ENCODE data around the gene RWDD4.
"Not testable (repeated sequence)": the region's sequence is repeated elsewhere in the genome, so short reads cannot be mapped to it uniquely, and the experiment has no call there.

The RWDD4 gene

GRCh38 chr4:183635321-183635720, 23.7 kb downstream of the RWDD4 start:
- no peak for DNase-seq

DNA sequence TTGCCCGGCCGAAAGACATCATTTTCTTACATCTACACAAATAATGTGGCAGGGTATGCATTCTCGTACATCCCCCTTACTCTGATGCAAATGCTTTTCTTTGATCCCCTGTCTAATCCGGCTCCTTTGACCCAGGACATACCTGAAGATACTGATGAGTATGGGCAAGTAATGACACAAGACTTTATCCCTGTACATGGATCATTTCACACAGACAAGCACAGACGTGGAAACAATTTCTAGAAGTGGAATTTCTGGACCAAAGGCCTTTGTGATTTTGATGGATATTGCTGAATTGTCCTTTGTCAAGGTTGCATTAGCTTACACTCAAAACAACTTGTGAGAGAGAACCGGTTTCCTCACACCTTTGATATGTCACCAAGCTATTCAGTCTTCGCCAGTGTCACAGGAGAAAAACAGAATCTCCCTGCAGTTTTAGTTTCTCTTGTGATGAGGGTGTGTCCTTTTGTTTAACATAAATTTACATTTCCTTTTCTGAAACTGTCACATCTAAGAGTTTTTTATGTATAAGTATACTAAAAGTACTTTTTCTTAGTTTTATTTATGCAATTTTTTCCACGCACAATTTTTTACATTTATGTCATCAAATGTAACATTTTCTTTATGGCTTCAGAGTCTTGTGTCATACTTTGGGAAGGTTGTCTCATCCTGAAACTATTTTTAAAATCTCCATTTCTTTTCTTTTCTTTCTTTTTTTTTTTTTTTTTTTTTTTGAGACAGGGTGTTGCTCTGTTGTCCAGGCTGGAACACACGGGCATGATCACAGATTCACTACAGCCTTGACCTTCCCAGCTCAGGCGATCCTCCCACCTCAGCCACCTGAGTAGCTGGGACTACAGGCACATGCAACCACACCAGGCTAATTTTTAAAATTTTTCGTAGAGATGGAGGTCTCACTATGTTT, 25.2 kb downstream of the RWDD4 start:
- DNase-seq = no peak

GRCh38 chr4:183632689-183633088, 26.3 kb downstream of the RWDD4 start:
- no peak for DNase-seq

DNA sequence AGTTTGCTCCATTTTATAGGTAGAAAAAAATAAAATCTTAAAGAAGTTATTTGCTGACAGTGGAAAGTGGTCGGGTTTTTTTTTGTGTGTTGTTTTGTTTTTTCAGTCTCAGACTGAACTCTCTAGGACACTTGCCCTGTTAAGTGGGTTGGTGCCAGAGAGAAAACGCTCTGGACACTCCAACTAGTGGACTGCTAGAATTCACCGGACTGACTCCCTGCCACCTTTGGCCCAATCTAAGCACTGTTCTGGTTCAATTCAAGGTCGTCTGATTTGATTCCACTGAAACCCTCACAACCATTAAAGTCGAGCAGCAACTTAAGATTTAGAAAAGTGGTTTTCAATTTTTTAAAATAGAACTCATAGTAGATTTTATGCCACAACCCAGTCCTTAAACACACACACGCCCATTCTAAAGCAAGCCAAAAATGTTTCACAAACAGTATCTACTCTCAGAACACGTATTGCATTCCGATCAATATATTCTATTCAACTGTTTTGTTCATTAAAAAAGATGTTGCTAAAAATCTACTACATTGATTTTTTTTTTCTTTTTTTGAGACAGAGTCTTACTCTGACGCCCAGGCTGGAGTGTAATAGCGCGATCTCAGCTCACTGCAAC, 27.3 kb downstream of the RWDD4 start:
- DNase-seq = no peak

DNA sequence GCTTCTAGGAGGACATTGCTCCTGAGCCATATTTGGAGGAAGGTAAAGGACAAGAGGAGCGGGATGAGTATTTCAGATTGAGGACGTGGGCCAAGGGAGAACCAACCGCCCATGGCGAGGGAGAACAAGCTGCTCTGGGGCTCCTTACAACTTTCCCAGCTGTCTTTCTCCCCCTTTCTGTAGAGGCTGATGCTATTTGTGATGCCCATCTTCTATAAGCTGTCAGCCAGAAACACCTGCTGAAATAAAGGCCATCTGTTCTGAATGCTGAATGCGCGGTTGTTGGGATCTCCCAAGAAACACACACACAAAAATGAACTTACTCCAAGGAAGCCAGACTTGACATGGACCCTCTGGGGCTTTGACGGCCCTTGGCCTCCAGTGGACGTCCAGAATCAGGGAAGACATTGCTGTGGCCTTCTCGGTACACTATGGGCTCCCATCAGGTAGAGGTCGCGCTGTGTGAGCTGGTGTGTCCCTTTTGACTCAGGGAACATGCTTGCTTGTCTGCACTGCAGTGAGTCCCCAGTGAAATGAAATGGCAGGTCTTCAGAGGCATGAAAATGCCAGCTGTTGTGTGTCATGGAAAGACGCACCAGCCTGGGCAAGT, 30.9 kb downstream of the RWDD4 start:
- no peak for DNase-seq

GRCh38 chr4:183627286-183627685, 31.7 kb downstream of the RWDD4 start:
- not testable (repeated sequence) for DNase-seq

DNA sequence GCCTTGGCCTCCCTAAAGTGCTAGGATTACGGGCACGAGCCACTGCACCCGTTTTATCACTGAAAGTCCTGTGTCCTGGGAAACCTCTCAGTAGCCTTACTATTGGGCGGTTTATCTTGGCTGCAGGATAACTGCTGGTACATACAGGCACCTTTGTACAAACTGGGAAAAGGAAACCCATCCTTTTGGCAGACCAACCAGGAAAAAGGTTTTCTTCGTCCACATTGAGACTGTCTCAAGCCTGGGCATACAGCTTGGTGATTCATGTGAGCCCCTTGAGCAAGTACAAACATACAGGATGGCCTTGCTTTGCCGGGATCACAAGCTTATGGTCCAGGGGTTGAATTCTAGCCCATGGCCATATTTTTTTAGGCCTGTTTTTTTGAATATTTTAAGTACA, 32.8 kb downstream of the RWDD4 start:
- DNase-seq = no peak

- DNase-seq = no peak
Measured at GRCh38 chr4:183624548-183624947, 34.4 kb downstream of the RWDD4 start.

DNA sequence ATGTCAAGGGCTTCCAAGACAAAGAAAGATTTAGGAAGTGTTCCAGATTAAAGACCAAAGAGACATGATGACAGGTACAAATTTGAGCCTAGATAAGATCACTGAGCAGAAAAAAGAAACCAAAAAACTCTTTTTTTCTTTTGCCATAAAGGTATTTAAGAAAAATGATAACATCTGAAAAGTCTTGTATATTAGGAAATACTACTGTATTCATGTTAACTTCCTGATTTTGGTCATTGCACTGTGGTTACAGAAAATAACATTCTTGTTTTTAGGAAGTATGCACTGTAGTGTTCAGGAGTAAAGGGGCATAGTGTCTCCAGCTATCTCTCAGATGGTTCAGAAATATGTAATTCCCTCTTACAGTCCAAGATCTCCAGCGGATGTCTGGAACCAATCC, 37.1 kb downstream of the RWDD4 start:
- no peak for DNase-seq

DNA sequence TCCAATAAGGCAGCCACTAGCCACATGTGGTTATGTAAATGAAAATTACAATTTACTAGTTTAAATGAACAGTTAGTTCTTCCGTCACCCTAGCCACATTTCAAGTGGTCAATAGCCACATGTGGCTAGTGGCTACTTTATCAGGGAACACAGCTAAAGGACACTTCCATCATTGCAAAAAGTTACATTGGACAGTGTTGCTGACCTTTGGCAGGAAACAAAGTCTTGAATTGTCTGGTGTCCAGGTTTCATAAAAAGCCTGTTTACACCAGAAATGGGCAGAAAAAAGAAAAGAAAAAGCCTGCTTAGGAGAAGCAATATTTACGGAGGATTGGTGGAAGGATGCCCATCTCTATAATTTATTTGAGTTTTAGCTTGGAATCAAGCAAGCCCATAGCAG, 38.6 kb downstream of the RWDD4 start:
- DNase-seq = no peak

DNA sequence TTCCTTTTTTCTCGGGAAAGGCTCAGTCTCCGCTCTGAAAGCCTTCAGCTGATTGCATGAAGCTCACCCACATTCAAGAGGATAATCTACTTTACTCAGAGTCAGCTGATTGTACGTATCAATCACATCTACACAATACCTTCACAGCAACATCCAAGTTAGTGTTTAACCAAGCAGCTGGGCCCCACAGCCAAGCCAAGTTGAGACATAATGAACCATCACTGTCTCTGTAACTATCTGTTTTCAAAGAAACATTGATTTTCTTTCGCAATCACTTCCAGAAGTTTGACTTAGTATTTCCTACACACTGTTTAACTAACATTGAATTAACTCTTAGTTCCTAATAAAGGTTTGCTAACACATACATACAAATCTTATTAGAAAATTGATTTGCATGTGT, 40.3 kb downstream of the RWDD4 start:
- DNase-seq = no peak

- no peak for DNase-seq
Measured at GRCh38 chr4:183617075-183617474, 41.9 kb downstream of the RWDD4 start.

DNA sequence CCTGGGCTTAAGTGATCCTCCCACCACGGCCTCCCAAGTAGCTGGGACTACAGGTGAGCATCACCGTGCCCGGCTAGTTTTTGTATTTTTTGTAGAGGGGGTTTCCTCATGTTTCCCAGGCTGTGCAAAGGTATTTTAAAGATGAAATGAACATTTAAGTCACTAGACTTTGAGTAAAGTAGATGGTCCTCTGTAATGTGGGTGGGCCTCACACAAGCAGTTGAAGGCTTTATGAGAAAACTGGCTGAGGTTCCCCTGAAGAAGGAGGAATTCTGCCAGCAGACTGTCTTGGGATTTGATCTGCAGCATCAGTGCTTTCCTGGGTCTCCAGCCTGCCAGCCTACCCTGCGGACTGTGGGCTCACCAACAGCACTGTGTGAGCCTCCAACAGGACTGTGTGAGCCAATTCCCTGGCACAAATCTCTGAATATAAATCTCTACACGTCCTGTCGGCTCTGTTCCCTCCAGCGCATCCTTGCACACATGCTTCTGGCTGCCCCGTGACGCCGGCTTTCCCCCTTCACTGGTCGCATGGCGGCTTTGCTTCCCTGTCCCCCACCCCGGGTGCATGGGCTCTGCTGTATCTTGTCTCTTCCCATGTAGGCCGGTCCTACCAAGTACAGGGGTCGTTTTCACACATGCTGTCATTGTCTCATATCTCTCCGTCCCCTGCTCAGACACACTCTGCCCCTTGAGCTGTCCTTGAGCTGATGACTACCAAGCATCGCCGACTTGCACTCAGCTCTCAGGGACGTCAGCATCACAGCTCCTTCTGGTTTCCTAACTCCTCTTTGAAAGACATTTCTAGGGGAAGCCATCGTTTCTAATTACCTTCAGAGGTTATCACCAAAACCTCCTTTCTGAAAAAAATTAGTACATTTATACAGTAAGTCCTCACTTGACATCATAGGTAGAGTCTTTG, 46.4 kb downstream of the RWDD4 start:
- no peak for DNase-seq

- DNase-seq = no peak
Measured at GRCh38 chr4:183611210-183611830, 47.7 kb downstream of the RWDD4 start.

DNA sequence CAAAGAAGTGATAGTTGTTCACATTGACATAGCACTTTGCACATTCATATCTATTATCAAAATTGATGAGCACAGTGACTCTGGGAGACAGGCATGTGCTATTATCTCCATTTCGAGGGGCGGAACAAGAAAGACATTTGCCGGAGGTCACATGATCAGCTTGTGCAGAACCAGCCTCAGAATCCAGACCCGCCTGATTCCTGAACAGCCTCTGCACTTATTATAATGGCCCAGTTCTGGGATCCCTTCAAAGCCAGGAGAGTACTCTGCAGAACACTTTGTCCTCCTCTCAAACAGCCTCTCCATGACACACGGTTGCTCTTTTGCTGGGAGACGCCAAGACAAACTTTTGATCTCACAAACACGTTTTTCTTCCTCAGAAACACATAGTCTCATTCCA, 48.4 kb downstream of the RWDD4 start:
- no peak for DNase-seq

DNA sequence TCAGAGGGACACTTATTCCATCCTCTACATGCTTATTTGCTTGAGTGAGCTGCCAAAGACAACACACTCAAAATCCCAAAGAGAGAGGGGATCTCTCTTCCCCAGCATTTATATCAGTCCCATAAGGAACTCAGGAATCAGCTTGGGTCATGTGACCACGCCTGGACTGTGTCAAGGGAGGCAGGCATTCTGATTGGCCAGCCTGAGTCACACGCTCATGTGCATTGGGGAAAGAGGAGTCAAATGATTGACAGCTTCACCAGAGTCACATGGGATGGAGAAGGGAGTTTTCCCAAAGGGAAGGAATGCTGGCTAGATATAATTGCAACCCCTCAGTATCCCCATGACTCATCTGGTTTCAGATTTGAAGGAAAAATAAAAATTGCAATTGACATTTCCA, 49.0 kb downstream of the RWDD4 start:
- DNase-seq = no peak

GRCh38 chr4:183609151-183609550, 49.8 kb downstream of the RWDD4 start:
- no peak for DNase-seq

DNA sequence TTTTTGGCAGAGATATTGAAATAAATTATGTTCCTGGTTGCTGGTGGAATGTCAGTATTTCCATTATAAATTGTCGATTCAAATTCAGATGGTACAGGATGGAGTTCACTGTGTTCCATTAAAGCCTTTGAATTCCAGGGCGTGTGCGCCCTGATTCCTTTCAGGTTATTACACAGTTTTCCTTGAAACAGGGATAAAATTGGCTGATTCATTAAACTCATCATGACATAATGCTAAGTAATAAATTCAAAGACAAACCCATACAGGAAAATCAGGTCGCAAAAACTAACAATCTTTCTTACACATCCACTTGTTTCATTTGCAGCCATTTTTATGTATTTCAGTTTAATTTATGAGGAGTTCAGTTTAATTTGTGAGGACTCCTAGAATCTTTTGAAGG, 51.1 kb downstream of the RWDD4 start:
- DNase-seq = no peak

GRCh38 chr4:183602557-183603027, 56.4 kb downstream of the RWDD4 start:
- DNase-seq = no peak

GRCh38 chr4:183601381-183601780, 57.6 kb downstream of the RWDD4 start:
- DNase-seq = no peak

GRCh38 chr4:183600189-183600685, 58.7 kb downstream of the RWDD4 start:
- DNase-seq = no peak

- DNase-seq = no peak
Measured at GRCh38 chr4:183599690-183600089, 59.3 kb downstream of the RWDD4 start.

All from stimulated activated naive CD4-positive, alpha-beta T cell treated with Interleukin-2 at 50 U/mL for 16 hours (primary cell).